ENCODE measurements around the gene CHRNE. TPM values are rescaled to one million over a fixed set of nuclear protein-coding genes. Genes with fewer than 3 reads are reported as not detected.

Gene CHRNE
- total and polyA plus RNA-seq, 2 of the 13 experiments (the other 11 are each of a cell fraction or from before 2014, with no cell fraction given): 0.53 to 0.59 TPM

DNA sequence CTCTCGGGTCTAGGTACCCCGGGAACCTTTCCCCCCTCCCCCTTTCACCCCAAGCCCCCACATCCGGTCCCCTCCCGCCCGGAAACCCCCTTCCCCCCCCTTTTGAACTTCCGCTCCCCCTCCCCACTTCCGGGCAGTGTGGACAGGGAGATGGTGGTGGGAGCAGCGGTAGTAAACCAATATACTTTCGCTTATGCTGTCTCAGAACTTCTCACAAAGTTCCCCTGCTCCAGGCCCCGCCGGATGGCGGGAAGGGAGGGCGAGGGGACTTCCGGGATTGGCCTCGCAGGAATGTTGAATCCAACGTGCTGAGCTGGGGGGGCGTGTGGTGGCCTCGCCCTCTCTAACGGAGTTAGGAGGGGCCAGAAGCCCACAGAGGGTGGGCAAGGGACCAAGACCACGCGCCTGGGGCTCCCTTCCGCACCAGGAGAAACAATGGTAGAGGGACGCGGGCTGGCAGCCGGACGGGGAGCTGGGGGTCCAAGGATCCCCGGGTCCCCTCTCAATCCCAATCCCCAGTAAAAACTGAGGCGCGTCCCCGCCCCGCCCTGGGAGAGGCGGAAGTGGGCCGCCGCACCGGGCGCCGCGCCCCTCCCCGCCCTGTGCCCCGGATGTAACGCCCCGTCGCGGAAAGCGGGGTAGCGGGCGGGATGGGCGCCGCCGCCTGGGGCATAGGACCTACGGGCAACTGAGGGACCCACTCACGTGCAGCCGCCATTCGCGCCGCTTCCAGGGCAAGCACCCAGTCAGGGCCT, 44.7 kb upstream of the CHRNE start (continued):
- TF ChIP-seq, protein P1, sequence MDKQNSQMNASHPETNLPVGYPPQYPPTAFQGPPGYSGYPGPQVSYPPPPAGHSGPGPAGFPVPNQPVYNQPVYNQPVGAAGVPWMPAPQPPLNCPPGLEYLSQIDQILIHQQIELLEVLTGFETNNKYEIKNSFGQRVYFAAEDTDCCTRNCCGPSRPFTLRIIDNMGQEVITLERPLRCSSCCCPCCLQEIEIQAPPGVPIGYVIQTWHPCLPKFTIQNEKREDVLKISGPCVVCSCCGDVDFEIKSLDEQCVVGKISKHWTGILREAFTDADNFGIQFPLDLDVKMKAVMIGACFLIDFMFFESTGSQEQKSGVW (CRISPR knock-in tag; IDR thresholded peaks at IDR 0.05; ENCODE audit: borderline replicate concordance): no peak
- peak; percentile 99 for TF ChIP-seq AGO2 (optimal IDR thresholded peaks at IDR 0.05; ENCODE audit: low read depth, low read length)
- TF ChIP-seq, protein P2, sequence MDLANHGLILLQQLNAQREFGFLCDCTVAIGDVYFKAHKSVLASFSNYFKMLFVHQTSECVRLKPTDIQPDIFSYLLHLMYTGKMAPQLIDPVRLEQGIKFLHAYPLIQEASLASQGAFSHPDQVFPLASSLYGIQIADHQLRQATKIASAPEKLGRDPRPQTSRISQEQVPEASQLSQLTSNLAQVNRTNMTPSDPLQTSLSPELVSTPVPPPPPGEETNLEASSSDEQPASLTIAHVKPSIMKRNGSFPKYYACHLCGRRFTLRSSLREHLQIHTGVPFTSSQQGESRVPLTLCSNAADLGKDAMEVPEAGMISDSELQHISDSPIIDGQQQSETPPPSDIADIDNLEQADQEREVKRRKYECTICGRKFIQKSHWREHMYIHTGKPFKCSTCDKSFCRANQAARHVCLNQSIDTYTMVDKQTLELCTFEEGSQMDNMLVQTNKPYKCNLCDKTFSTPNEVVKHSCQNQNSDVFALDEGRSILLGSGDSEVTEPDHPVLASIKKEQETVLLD (CRISPR knock-in tag; IDR thresholded peaks at IDR 0.05; ENCODE audit: low read depth): no peak; the same call in 1 of the 2 replicates
- no peak for TF ChIP-seq FLYWCH1 (CRISPR knock-in tag; IDR thresholded peaks at IDR 0.05)
- no peak for TF ChIP-seq KAT2B (IDR thresholded peaks at IDR 0.05; ENCODE audit: borderline replicate concordance, low read depth, low read length)
- TF ChIP-seq, protein P3, sequence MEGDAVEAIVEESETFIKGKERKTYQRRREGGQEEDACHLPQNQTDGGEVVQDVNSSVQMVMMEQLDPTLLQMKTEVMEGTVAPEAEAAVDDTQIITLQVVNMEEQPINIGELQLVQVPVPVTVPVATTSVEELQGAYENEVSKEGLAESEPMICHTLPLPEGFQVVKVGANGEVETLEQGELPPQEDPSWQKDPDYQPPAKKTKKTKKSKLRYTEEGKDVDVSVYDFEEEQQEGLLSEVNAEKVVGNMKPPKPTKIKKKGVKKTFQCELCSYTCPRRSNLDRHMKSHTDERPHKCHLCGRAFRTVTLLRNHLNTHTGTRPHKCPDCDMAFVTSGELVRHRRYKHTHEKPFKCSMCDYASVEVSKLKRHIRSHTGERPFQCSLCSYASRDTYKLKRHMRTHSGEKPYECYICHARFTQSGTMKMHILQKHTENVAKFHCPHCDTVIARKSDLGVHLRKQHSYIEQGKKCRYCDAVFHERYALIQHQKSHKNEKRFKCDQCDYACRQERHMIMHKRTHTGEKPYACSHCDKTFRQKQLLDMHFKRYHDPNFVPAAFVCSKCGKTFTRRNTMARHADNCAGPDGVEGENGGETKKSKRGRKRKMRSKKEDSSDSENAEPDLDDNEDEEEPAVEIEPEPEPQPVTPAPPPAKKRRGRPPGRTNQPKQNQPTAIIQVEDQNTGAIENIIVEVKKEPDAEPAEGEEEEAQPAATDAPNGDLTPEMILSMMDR (CRISPR knock-in tag; IDR thresholded peaks at IDR 0.05): no peak
- no peak for TF ChIP-seq KLF15 (CRISPR knock-in tag; IDR thresholded peaks at IDR 0.05; ENCODE audit: borderline replicate concordance)
- TF ChIP-seq RCOR2 (CRISPR knock-in tag; IDR thresholded peaks at IDR 0.05): no peak
- no peak for TF ChIP-seq ZBTB26 (CRISPR knock-in tag; IDR thresholded peaks at IDR 0.05; ENCODE audit: borderline replicate concordance)
- TF ChIP-seq SAFB2 (CRISPR knock-in tag; IDR thresholded peaks at IDR 0.05; ENCODE audit: borderline replicate concordance, low read depth): peak; percentile 90; the same call in 1 of the 2 replicates
- no peak for TF ChIP-seq KLF11 (CRISPR knock-in tag; IDR thresholded peaks at IDR 0.05)
- no peak for TF ChIP-seq KMT2B (CRISPR knock-in tag; IDR thresholded peaks at IDR 0.05)
- TF ChIP-seq, protein P4, sequence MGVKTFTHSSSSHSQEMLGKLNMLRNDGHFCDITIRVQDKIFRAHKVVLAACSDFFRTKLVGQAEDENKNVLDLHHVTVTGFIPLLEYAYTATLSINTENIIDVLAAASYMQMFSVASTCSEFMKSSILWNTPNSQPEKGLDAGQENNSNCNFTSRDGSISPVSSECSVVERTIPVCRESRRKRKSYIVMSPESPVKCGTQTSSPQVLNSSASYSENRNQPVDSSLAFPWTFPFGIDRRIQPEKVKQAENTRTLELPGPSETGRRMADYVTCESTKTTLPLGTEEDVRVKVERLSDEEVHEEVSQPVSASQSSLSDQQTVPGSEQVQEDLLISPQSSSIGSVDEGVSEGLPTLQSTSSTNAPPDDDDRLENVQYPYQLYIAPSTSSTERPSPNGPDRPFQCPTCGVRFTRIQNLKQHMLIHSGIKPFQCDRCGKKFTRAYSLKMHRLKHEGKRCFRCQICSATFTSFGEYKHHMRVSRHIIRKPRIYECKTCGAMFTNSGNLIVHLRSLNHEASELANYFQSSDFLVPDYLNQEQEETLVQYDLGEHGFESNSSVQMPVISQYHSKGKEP (CRISPR knock-in tag; IDR thresholded peaks at IDR 0.05): no peak
- TF ChIP-seq ZNF367 (CRISPR knock-in tag; IDR thresholded peaks at IDR 0.05; ENCODE audit: borderline replicate concordance): no peak
- TF ChIP-seq NCOR1 (IDR thresholded peaks at IDR 0.05; ENCODE audit: borderline replicate concordance, low read length): no peak
- no peak; the same call in none of the 2 replicates for TF ChIP-seq KDM5A (IDR thresholded peaks at IDR 0.05; ENCODE audit: borderline replicate concordance, low read length)
- TF ChIP-seq PITX1 (CRISPR knock-in tag; IDR thresholded peaks at IDR 0.05): 0 out of 2 replicates have a peak, but pooled peaks have one; percentile 15
